HepG2 (cell line): Measurements from ENCODE around the gene GPR152. TPM values are rescaled to one million over a fixed set of nuclear protein-coding genes. Genes with fewer than 3 reads are reported as not detected.

Experiments
- ATAC-seq: fragments of 200-7000 bp; cut with Tn5 transposase; 3 replicates; pipeline ENCODE4 v1.9.1; 2020; ENCODE audit warnings: mild to moderate bottlenecking, moderate library complexity
- BruUV-seq: library from RNA; stranded (reverse); fragments of 400-500 nt; replicated peaks from 2 replicates; lab custom pipeline; 2021; lab: Mats Ljungman, UMichigan
- CTCF ChIA-PET: fragments of 300-600 bp; formaldehyde crosslinking; extraction: SDS; loops from one replicate; lab custom pipeline; 2021; ENCODE audit warnings: low total read pairs, inconsistent platforms, low intra/inter-chr PET ratio; lab: Yijun Ruan, JAX
- POLR2A ChIA-PET: fragments of 350-600 bp; sonication (Branson Sonifier 250); formaldehyde crosslinking; loops from one replicate; lab custom pipeline; 2020; ENCODE audit warnings: antibody characterized with exemption, inconsistent platforms; lab: Yijun Ruan, JAX
- DNase-seq: peaks from one replicate; pipeline ENCODE4 v3.0.0-alpha.2; 2015; ENCODE audit warnings: low spot score
- FAIRE-seq: peaks from 3 replicates; lab custom pipeline; 2011; peaks lifted over from hg19 to GRCh38; lab: Jason Lieb, UNC
- H2AFZ ChIP-seq: one replicate; pipeline ENCODE4 v1.6.1; 2011; ENCODE audit warnings: low read length, inconsistent platforms
- H3K27ac ChIP-seq: fragments of 300-600 bp; 3 replicates; pipeline ENCODE4 v1.8.0; 2011; ENCODE audit warnings: mixed run types, mild to moderate bottlenecking, mixed read lengths, low read length, inconsistent platforms; ENCODE audit not compliant: insufficient read depth; ENCODE audit errors: extremely low read length
- H3K27me3 ChIP-seq, 2 experiments: fragments of 200-600 bp in 1 of 2; 2 replicates in 1 of 2; 3 replicates in 1 of 2; pipeline versions ENCODE4 v1.6.0 to v1.8.0; 2011; ENCODE audit warnings: low read length in 2 of 2, mild to moderate bottlenecking in 2 of 2, moderate library complexity in 2 of 2, inconsistent platforms in 1 of 2; ENCODE audit not compliant: insufficient read depth in 2 of 2, control insufficient read depth in 1 of 2
- H3K36me3 ChIP-seq, 2 experiments: fragments of 200-600 bp in 1 of 2; replicated peaks in 1 of 2; 2 replicates in 1 of 2; 3 replicates in 1 of 2; pipeline versions ENCODE4 v1.5.1 to v1.8.0; 2011; ENCODE audit warnings: low read length in 2 of 2, inconsistent platforms in 1 of 2; ENCODE audit not compliant: insufficient read depth in 2 of 2, control insufficient read depth in 1 of 2
- H3K4me1 ChIP-seq: 2 replicates; pipeline ENCODE4 v1.5.1; 2012; ENCODE audit warnings: low read length, inconsistent platforms; ENCODE audit not compliant: insufficient read depth
- H3K4me2 ChIP-seq: 2 replicates; pipeline ENCODE4 v1.6.0; 2011; ENCODE audit warnings: low read depth, low read length, inconsistent platforms
- H3K4me3 ChIP-seq, 3 experiments: fragments of 200-600 bp in 1 of 3; sonication (generic), shearing (Covaris generic) in 1 of 3; replicated peaks in 1 of 3; 2 replicates each; pipeline ENCODE4 v1.5.1; 2011 to 2016; ENCODE audit warnings: low read length in 3 of 3, inconsistent platforms in 2 of 3, low read depth in 2 of 3, mild to moderate bottlenecking in 2 of 3, control low read depth in 1 of 3, mixed read lengths in 1 of 3; ENCODE audit not compliant: insufficient read depth in 1 of 3
- H3K79me2 ChIP-seq: one replicate; pipeline ENCODE4 v1.6.1; 2011; ENCODE audit warnings: low read length, inconsistent platforms; ENCODE audit not compliant: insufficient read depth
- H3K9ac ChIP-seq: 2 replicates; pipeline ENCODE4 v1.6.0; 2011; ENCODE audit warnings: mild to moderate bottlenecking, low read depth, low read length, inconsistent platforms; ENCODE audit not compliant: insufficient read depth
- H3K9me3 ChIP-seq: 2 replicates; pipeline ENCODE4 v1.5.1; 2012; ENCODE audit warnings: mild to moderate bottlenecking, low read length
- H4K20me1 ChIP-seq: 2 replicates; pipeline ENCODE4 v1.6.0; 2011; ENCODE audit warnings: inconsistent platforms, mild to moderate bottlenecking, low read length, moderate library complexity; ENCODE audit not compliant: insufficient read depth
- AGO1 ChIP-seq: fragments of 200-400 bp; formaldehyde crosslinking; IDR thresholded peaks from 2 replicates; pipeline ENCODE4 v1.6.1; 2017; ENCODE audit warnings: mild to moderate bottlenecking, low read depth, low read length, moderate library complexity; ENCODE audit not compliant: poor library complexity, severe bottlenecking
- ETV5 ChIP-seq: IDR thresholded peaks from 2 replicates; pipeline ENCODE4 v1.6.1; 2018; ENCODE audit warnings: missing biosample characterization, missing genetic modification reagents, inconsistent platforms, borderline replicate concordance
- KDM2A ChIP-seq: sonication (generic); formaldehyde crosslinking; IDR thresholded peaks from 2 replicates; pipeline ENCODE4 v1.4.0; 2020; ENCODE audit warnings: low read depth, missing genetic modification reagents, borderline replicate concordance
- SNAPC4 ChIP-seq: sonication (generic); formaldehyde crosslinking; IDR thresholded peaks from 2 replicates; pipeline ENCODE4 v1.4.0; 2020; ENCODE audit warnings: mild to moderate bottlenecking, missing genetic modification reagents
- TCF12 ChIP-seq, 2 experiments: fragments of 450-650 bp in 1 of 2; sonication (generic) in 1 of 2; formaldehyde crosslinking in 1 of 2; IDR thresholded peaks; 2 replicates each; pipeline versions ENCODE4 v1.6.1 to v1.8.0; 2017 to 2022; ENCODE audit warnings: antibody characterized with exemption in 1 of 2, mild to moderate bottlenecking in 1 of 2, missing genetic modification reagents in 1 of 2, moderate library complexity in 1 of 2
- ZNF121 ChIP-seq: sonication (generic); formaldehyde crosslinking; IDR thresholded peaks from 2 replicates; pipeline ENCODE4 v1.5.0; 2020; ENCODE audit warnings: mild to moderate bottlenecking, missing genetic modification reagents
- ZNF232 ChIP-seq: sonication (generic); formaldehyde crosslinking; IDR thresholded peaks from 2 replicates; pipeline ENCODE4 v1.4.0; 2020; ENCODE audit warnings: missing genetic modification reagents, borderline replicate concordance
- WGBS: methylation state at CpG from one replicate; pipeline ENCODE4 v1.1.6; 2017; ENCODE audit warnings: low lambda C conversion rate; 5-methylcytosine and 5-hydroxymethylcytosine counted together
- in situ Hi-C: cut with HindIII; loops from 2 replicates; pipeline ENCODE4 v1.10.0; 2017; ENCODE audit warnings: low pct_unique_long_range_greater_than_20kb; ENCODE audit not compliant: extremely low pct_ligation_motif_present
- intact Hi-C: fragments of 100-400 bp; cut with micrococcal nuclease; formaldehyde crosslinking; loops from one replicate; pipeline ENCODE4 v1.10.0; 2022; ENCODE audit not compliant: unreplicated experiment
- polyA plus RNA-seq, 8 experiments: library from polyadenylated mRNA; depleted of rRNA in 3 of 8; stranded (reverse) in 7 of 8; unstranded in 1 of 8; fragments of >200 nt; fragmentation: Illumina TruSeq in 4 of 8; extraction: Trizol in 4 of 8; gene quantifications; 2 replicates each; pipeline versions ENCODE4 v1.2.1 to v1.2.3, GENCODE V29; 2011 to 2016; ENCODE audit warnings: low read depth in 4 of 8, missing spikeins in 1 of 8, mixed read lengths in 1 of 8; ENCODE audit not compliant: insufficient read depth in 1 of 8
- total RNA-seq, 5 experiments: library from RNA; depleted of rRNA; stranded (reverse); fragments of >200 nt; fragmentation: Illumina TruSeq; extraction: Trizol; gene quantifications; 2 replicates each; pipeline ENCODE4 v1.2.3, GENCODE V29; 2016; ENCODE audit warnings: low read depth in 1 of 5

The GPR152 gene
- total and polyA plus RNA-seq, 2 of the 13 experiments (the other 11 are each of a cell fraction or from before 2014, with no cell fraction given), result not detected

- H3K9ac ChIP-seq, result no peak overlapping the region
- intact Hi-C loops, result no loop called here
- FAIRE-seq, result no peak
- H3K79me2 ChIP-seq, result peaks cover 3% of the 10 kb centered on the region
- WGBS, result 90% methylated on average over 5 of the region's 5 CpGs
- H3K9me3 ChIP-seq, result no peaks in the 10 kb centered on the region
- H3K27me3 ChIP-seq, result peaks cover 2 to 11% of the 10 kb centered on the region in 2 experiments; a peak in 2 of 5 replicates
- H3K4me1 ChIP-seq, result peaks cover 35% of the 10 kb centered on the region
- POLR2A ChIA-PET, result interaction anchor here (2.2 kb wide), 1 partner anchor 10 kb away, joined by 5 read pairs; no protein-coding TSS in a partner anchor
- in situ Hi-C loops, result no loop called here
- peaks cover 0 to 3% of the 10 kb centered on the region in 2 experiments; a peak in 2 of 5 replicates for H3K36me3 ChIP-seq
- no TSS peak for BruUV-seq
- CTCF ChIA-PET, result no interaction called here
- no peak overlapping the region for H3K4me3 ChIP-seq
- H2AFZ ChIP-seq, result no peak overlapping the region
- no peak overlapping the region for H3K4me2 ChIP-seq
- DNase-seq, result no peak
- no peak for ATAC-seq
- H3K27ac ChIP-seq, result no peak overlapping the region
- H4K20me1 ChIP-seq, result no peaks in the 10 kb centered on the region
- no peak for TF ChIP-seq SNAPC4 (CRISPR knock-in tag)
- TF ChIP-seq KDM2A (CRISPR knock-in tag), result no peak
- no peak for TF ChIP-seq ETV5 (CRISPR knock-in tag)
- TF ChIP-seq TCF12 (IDR thresholded peaks at IDR 0.05), result no peak
- no peak for TF ChIP-seq TCF12 (CRISPR knock-in tag; IDR thresholded peaks at IDR 0.05)
- peak; percentile 66; the same call in 1 of the 2 replicates for TF ChIP-seq ZNF121 (CRISPR knock-in tag)
- no peak for TF ChIP-seq ZNF232
- no peak for TF ChIP-seq AGO1
Observed at GRCh38 chr11:67445515-67445914, 7.0 kb downstream of the GPR152 start.
